ENCODE measurements around the gene CPNE4.

DNA sequence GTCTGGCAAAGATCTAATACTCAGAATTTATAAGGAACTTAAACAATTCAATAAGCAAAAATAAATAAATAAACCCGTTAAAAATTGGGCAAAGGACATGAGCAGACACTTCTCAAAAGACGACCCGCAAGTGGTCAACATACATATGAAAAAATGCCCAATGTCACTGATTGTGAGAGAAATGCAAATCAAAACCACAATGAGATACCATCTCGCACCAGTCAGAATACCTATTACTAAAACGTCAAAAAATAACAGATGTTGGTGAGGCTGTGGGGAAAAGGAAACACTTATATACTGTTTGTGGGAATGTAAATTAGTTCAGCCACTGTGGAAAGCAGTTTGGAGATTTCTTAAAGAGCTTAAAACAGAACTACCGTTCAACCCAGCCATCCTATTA is 344.0 kb downstream of the CPNE4 start:
- no peak for TF ChIP-seq CTCF (IDR thresholded peaks at IDR 0.05 in 2 of 3, conservative IDR thresholded peaks at IDR 0.05 in 1 of 3; ENCODE audit: insufficient read depth in 2 of 3, low read depth in 1 of 3, low read length in 3 of 3)
- TF ChIP-seq, protein P1, sequence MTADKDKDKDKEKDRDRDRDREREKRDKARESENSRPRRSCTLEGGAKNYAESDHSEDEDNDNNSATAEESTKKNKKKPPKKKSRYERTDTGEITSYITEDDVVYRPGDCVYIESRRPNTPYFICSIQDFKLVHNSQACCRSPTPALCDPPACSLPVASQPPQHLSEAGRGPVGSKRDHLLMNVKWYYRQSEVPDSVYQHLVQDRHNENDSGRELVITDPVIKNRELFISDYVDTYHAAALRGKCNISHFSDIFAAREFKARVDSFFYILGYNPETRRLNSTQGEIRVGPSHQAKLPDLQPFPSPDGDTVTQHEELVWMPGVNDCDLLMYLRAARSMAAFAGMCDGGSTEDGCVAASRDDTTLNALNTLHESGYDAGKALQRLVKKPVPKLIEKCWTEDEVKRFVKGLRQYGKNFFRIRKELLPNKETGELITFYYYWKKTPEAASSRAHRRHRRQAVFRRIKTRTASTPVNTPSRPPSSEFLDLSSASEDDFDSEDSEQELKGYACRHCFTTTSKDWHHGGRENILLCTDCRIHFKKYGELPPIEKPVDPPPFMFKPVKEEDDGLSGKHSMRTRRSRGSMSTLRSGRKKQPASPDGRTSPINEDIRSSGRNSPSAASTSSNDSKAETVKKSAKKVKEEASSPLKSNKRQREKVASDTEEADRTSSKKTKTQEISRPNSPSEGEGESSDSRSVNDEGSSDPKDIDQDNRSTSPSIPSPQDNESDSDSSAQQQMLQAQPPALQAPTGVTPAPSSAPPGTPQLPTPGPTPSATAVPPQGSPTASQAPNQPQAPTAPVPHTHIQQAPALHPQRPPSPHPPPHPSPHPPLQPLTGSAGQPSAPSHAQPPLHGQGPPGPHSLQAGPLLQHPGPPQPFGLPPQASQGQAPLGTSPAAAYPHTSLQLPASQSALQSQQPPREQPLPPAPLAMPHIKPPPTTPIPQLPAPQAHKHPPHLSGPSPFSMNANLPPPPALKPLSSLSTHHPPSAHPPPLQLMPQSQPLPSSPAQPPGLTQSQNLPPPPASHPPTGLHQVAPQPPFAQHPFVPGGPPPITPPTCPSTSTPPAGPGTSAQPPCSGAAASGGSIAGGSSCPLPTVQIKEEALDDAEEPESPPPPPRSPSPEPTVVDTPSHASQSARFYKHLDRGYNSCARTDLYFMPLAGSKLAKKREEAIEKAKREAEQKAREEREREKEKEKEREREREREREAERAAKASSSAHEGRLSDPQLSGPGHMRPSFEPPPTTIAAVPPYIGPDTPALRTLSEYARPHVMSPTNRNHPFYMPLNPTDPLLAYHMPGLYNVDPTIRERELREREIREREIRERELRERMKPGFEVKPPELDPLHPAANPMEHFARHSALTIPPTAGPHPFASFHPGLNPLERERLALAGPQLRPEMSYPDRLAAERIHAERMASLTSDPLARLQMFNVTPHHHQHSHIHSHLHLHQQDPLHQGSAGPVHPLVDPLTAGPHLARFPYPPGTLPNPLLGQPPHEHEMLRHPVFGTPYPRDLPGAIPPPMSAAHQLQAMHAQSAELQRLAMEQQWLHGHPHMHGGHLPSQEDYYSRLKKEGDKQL (CRISPR knock-in tag; IDR thresholded peaks at IDR 0.05; ENCODE audit: borderline replicate concordance), result no peak
- no peak for TF ChIP-seq PTTG1 (tag; IDR thresholded peaks at IDR 0.05; ENCODE audit: low read depth)
- no peak for TF ChIP-seq EZH2 (IDR thresholded peaks at IDR 0.05; ENCODE audit: borderline replicate concordance, low read depth, low read length)

Data from K562 (cell line).